Measurements from ENCODE around the gene NUMB.

The NUMB gene

GRCh38 chr14:73253721-73254120, 204.6 kb downstream of the NUMB start:
- H3K4me3 ChIP-seq (ENCODE audit: low read length), result no peak overlapping the region
- H3K27ac ChIP-seq (ENCODE audit: low read length), result no peak overlapping the region
- H3K9ac ChIP-seq (ENCODE audit: low read length), result no peak overlapping the region
- no peaks in the 10 kb centered on the region for H3K4me1 ChIP-seq (ENCODE audit: control insufficient read depth, low read depth, low read length)
- H3K9me3 ChIP-seq (ENCODE audit: control insufficient read depth, low read depth, low read length), result no peaks in the 10 kb centered on the region
- no peaks in the 10 kb centered on the region for H3K27me3 ChIP-seq (ENCODE audit: control insufficient read depth, insufficient read depth, low read length)
- no peaks in the 10 kb centered on the region for H3K36me3 ChIP-seq (ENCODE audit: control insufficient read depth, low read depth, low read length)

- H3K36me3 ChIP-seq (ENCODE audit: control insufficient read depth, low read depth, low read length), result no peaks in the 10 kb centered on the region
- no peaks in the 10 kb centered on the region for H3K4me1 ChIP-seq (ENCODE audit: control insufficient read depth, low read depth, low read length)
- no peak overlapping the region for H3K27ac ChIP-seq (ENCODE audit: low read length)
- no peaks in the 10 kb centered on the region for H3K27me3 ChIP-seq (ENCODE audit: control insufficient read depth, insufficient read depth, low read length)
- no peak overlapping the region for H3K9ac ChIP-seq (ENCODE audit: low read length)
- no peak overlapping the region for H3K4me3 ChIP-seq (ENCODE audit: low read length)
- H3K9me3 ChIP-seq (ENCODE audit: control insufficient read depth, low read depth, low read length), result no peaks in the 10 kb centered on the region
These were observed 205.1 kb downstream of the NUMB start for GRCh38 chr14:73253323-73253610.

GRCh38 chr14:73252491-73253322, 205.6 kb downstream of the NUMB start:
- Histone ChIP-seq H3K9me3 (ENCODE audit: control insufficient read depth, low read depth, low read length) (no peaks in the 10 kb centered on the region), H3K27me3 (ENCODE audit: control insufficient read depth, insufficient read depth, low read length) (no peaks in the 10 kb centered on the region), H3K36me3 (ENCODE audit: control insufficient read depth, low read depth, low read length) (no peaks in the 10 kb centered on the region), H3K4me3 (ENCODE audit: low read length) (no peak overlapping the region), H3K9ac (ENCODE audit: low read length) (no peak overlapping the region), H3K4me1 (ENCODE audit: control insufficient read depth, low read depth, low read length) (no peaks in the 10 kb centered on the region), H3K27ac (ENCODE audit: low read length) (no peak overlapping the region)

GRCh38 chr14:73251516-73252215, 206.7 kb downstream of the NUMB start:
- Histone ChIP-seq H3K27me3 (ENCODE audit: control insufficient read depth, insufficient read depth, low read length) (no peaks in the 10 kb centered on the region), H3K36me3 (ENCODE audit: control insufficient read depth, low read depth, low read length) (no peaks in the 10 kb centered on the region)

GRCh38 chr14:73250781-73251500, 207.4 kb downstream of the NUMB start:
- Histone ChIP-seq H3K4me3 (ENCODE audit: low read length) (no peak overlapping the region), H3K9ac (ENCODE audit: low read length) (no peak overlapping the region), H3K9me3 (ENCODE audit: control insufficient read depth, low read depth, low read length) (no peaks in the 10 kb centered on the region), H3K4me1 (ENCODE audit: control insufficient read depth, low read depth, low read length) (no peaks in the 10 kb centered on the region), H3K27me3 (ENCODE audit: control insufficient read depth, insufficient read depth, low read length) (no peaks in the 10 kb centered on the region), H3K36me3 (ENCODE audit: control insufficient read depth, low read depth, low read length) (no peaks in the 10 kb centered on the region), H3K27ac (ENCODE audit: low read length) (no peak overlapping the region)

More at GRCh38 chr14:73251516-73252215, 206.7 kb downstream of the NUMB start:
- H3K9me3 ChIP-seq (ENCODE audit: control insufficient read depth, low read depth, low read length), result no peaks in the 10 kb centered on the region
- no peak overlapping the region for H3K27ac ChIP-seq (ENCODE audit: low read length)
- no peak overlapping the region for H3K4me3 ChIP-seq (ENCODE audit: low read length)
- H3K4me1 ChIP-seq (ENCODE audit: control insufficient read depth, low read depth, low read length), result no peaks in the 10 kb centered on the region
- no peak overlapping the region for H3K9ac ChIP-seq (ENCODE audit: low read length)

- Histone ChIP-seq H3K4me3 (ENCODE audit: low read length) (no peak overlapping the region), H3K9me3 (ENCODE audit: control insufficient read depth, low read depth, low read length) (no peaks in the 10 kb centered on the region), H3K9ac (ENCODE audit: low read length) (no peak overlapping the region), H3K27ac (ENCODE audit: low read length) (no peak overlapping the region), H3K36me3 (ENCODE audit: control insufficient read depth, low read depth, low read length) (no peaks in the 10 kb centered on the region), H3K27me3 (ENCODE audit: control insufficient read depth, insufficient read depth, low read length) (no peaks in the 10 kb centered on the region), H3K4me1 (ENCODE audit: control insufficient read depth, low read depth, low read length) (no peaks in the 10 kb centered on the region)
These were observed 208.0 kb downstream of the NUMB start for GRCh38 chr14:73250317-73250713.

- Histone ChIP-seq H3K9me3 (ENCODE audit: control insufficient read depth, low read depth, low read length) (no peaks in the 10 kb centered on the region), H3K36me3 (ENCODE audit: control insufficient read depth, low read depth, low read length) (no peaks in the 10 kb centered on the region), H3K27ac (ENCODE audit: low read length) (no peak overlapping the region), H3K4me3 (ENCODE audit: low read length) (no peak overlapping the region), H3K9ac (ENCODE audit: low read length) (no peak overlapping the region), H3K4me1 (ENCODE audit: control insufficient read depth, low read depth, low read length) (no peaks in the 10 kb centered on the region), H3K27me3 (ENCODE audit: control insufficient read depth, insufficient read depth, low read length) (no peaks in the 10 kb centered on the region)
These were observed 208.6 kb downstream of the NUMB start for GRCh38 chr14:73249564-73250316.

- no peak overlapping the region for H3K4me3 ChIP-seq (ENCODE audit: low read length)
- H3K36me3 ChIP-seq (ENCODE audit: control insufficient read depth, low read depth, low read length), result no peaks in the 10 kb centered on the region
- H3K27me3 ChIP-seq (ENCODE audit: control insufficient read depth, insufficient read depth, low read length), result no peaks in the 10 kb centered on the region
- no peak overlapping the region for H3K27ac ChIP-seq (ENCODE audit: low read length)
- no peaks in the 10 kb centered on the region for H3K9me3 ChIP-seq (ENCODE audit: control insufficient read depth, low read depth, low read length)
- H3K4me1 ChIP-seq (ENCODE audit: control insufficient read depth, low read depth, low read length), result no peaks in the 10 kb centered on the region
- no peak overlapping the region for H3K9ac ChIP-seq (ENCODE audit: low read length)
These were observed 209.2 kb downstream of the NUMB start for GRCh38 chr14:73249108-73249507.

GRCh38 chr14:73248108-73248868, 210.1 kb downstream of the NUMB start:
- Histone ChIP-seq H3K27ac (ENCODE audit: low read length) (no peak overlapping the region), H3K9me3 (ENCODE audit: control insufficient read depth, low read depth, low read length) (no peaks in the 10 kb centered on the region), H3K36me3 (ENCODE audit: control insufficient read depth, low read depth, low read length) (no peaks in the 10 kb centered on the region), H3K4me3 (ENCODE audit: low read length) (no peak overlapping the region), H3K4me1 (ENCODE audit: control insufficient read depth, low read depth, low read length) (no peaks in the 10 kb centered on the region), H3K27me3 (ENCODE audit: control insufficient read depth, insufficient read depth, low read length) (no peaks in the 10 kb centered on the region), H3K9ac (ENCODE audit: low read length) (no peak overlapping the region)

- no peak overlapping the region for H3K27ac ChIP-seq (ENCODE audit: low read length)
- no peak overlapping the region for H3K9ac ChIP-seq (ENCODE audit: low read length)
- H3K9me3 ChIP-seq (ENCODE audit: control insufficient read depth, low read depth, low read length), result no peaks in the 10 kb centered on the region
- H3K4me3 ChIP-seq (ENCODE audit: low read length), result no peak overlapping the region
- H3K27me3 ChIP-seq (ENCODE audit: control insufficient read depth, insufficient read depth, low read length), result no peaks in the 10 kb centered on the region
- H3K36me3 ChIP-seq (ENCODE audit: control insufficient read depth, low read depth, low read length), result no peaks in the 10 kb centered on the region
- no peaks in the 10 kb centered on the region for H3K4me1 ChIP-seq (ENCODE audit: control insufficient read depth, low read depth, low read length)
These were observed 211.8 kb downstream of the NUMB start for GRCh38 chr14:73246387-73247150.
